Measurements from ENCODE around the gene KDM1B. TPM values are rescaled to one million over a fixed set of nuclear protein-coding genes. Genes with fewer than 3 reads are reported as not detected.
A peak's percentile ranks its signal among the peaks of the same experiment; 100 is the strongest.

KDM1B gene
- total and polyA plus RNA-seq, 2 donors from 2014 or later, result 3.9 to 20.5 TPM

DNA sequence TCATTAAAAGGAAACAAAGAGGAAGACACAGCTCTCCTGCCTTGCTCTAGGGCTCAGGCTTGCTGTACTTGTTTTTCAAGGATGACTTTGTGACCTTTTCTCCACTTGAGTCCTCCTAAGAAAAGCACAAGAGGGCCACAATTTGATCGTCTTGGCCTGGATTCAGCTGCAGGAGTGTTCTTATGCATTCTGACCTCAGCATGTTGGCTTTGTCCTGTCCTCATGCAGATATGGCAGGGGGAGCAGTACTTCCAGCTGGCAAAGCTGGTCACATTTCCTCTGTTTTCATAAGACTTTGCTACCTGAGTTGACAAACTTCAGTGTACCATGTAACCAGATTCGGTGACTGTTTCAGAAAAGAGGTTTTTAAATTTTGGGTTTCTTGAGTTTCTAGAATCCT is 30.8 kb downstream of the KDM1B start:
- Histone ChIP-seq H3K27me3 (ENCODE audit: control insufficient read depth, insufficient read depth, low read length) (no peaks in the 10 kb centered on the region), H3K4me3 (ENCODE audit: low read length in 3 of 3) (no peak overlapping the region), H3K4me1 (ENCODE audit: control insufficient read depth in 2 of 3, insufficient read depth in 2 of 3, low read depth in 1 of 3, low read length in 3 of 3) (no peaks in the 10 kb centered on the region), H3K9ac (ENCODE audit: low read length in 3 of 3) (no peak overlapping the region), H3K27ac (ENCODE audit: low read depth in 2 of 2, low read length in 2 of 2) (no peak overlapping the region), H3K36me3 (ENCODE audit: control insufficient read depth in 2 of 3, insufficient read depth in 3 of 3, low read length in 3 of 3) (peaks cover 0 to 1% (median 0%) of the 10 kb centered on the region in 3 donors), H3K9me3 (ENCODE audit: control insufficient read depth in 2 of 3, insufficient read depth in 1 of 3, low read length in 3 of 3) (no peaks in the 10 kb centered on the region)
- TF ChIP-seq, protein P1, sequence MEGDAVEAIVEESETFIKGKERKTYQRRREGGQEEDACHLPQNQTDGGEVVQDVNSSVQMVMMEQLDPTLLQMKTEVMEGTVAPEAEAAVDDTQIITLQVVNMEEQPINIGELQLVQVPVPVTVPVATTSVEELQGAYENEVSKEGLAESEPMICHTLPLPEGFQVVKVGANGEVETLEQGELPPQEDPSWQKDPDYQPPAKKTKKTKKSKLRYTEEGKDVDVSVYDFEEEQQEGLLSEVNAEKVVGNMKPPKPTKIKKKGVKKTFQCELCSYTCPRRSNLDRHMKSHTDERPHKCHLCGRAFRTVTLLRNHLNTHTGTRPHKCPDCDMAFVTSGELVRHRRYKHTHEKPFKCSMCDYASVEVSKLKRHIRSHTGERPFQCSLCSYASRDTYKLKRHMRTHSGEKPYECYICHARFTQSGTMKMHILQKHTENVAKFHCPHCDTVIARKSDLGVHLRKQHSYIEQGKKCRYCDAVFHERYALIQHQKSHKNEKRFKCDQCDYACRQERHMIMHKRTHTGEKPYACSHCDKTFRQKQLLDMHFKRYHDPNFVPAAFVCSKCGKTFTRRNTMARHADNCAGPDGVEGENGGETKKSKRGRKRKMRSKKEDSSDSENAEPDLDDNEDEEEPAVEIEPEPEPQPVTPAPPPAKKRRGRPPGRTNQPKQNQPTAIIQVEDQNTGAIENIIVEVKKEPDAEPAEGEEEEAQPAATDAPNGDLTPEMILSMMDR (IDR thresholded peaks at IDR 0.05; ENCODE audit: borderline replicate concordance, extremely low read depth, insufficient read depth), result no peak
- DNase-seq, result peak in 3 of 5 donors; percentile 14 to 48 (median 47)
- intact Hi-C loops (cut with DNase I), result no loop called here
- FAIRE-seq, result no peak

DNA sequence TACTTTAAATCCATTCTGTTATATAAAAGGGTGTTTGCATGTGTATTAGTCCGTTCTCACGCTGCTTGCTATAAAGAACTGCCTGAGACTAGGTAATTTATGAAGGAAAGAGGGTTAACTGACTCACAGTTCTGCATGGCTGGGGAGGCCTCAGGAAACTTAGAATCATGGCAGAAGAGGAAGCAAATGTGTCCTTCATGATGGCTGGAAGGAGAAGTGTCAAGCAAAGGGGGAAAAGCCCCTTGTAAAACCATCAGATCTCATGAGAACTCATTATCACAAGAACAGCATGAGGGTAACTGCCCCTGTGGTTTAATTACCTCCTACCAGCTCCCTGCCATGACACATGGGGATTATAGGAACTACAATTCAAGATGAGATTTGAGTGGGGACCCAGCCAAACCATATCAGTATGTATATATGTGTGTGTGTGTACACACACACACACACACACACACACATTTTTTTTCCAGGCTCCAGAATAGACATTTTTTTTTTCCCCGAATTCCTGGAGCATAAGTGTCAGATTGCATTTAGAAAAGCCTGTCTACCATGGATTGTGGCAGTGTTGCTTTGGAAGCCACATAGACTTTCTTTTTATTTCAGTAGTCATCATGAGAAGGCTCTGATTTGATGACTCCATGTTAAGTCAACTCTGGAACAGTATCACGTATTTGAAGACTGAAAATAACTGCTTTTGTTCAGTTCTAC is 31.5 kb downstream of the KDM1B start:
- intact Hi-C loops (cut with DNase I), result no loop called here
- peak in 1 of 5 donors; percentile 14 for DNase-seq
- no peak overlapping the region for H3K9ac ChIP-seq (ENCODE audit: low read length in 3 of 3)
- no peak for FAIRE-seq
- no peaks in the 10 kb centered on the region for H3K27me3 ChIP-seq (ENCODE audit: control insufficient read depth, insufficient read depth, low read length)
- no peak overlapping the region for H3K4me3 ChIP-seq (ENCODE audit: low read length in 3 of 3)
- no peaks in the 10 kb centered on the region for H3K4me1 ChIP-seq (ENCODE audit: control insufficient read depth in 2 of 3, insufficient read depth in 2 of 3, low read depth in 1 of 3, low read length in 3 of 3)
- no peak overlapping the region for H3K27ac ChIP-seq (ENCODE audit: low read depth in 2 of 2, low read length in 2 of 2)
- TF ChIP-seq, protein P1 (IDR thresholded peaks at IDR 0.05; ENCODE audit: borderline replicate concordance, extremely low read depth, insufficient read depth), result no peak
- no peaks in the 10 kb centered on the region for H3K9me3 ChIP-seq (ENCODE audit: control insufficient read depth in 2 of 3, insufficient read depth in 1 of 3, low read length in 3 of 3)
- peaks cover 0 to 8% (median 0%) of the 10 kb centered on the region in 3 donors for H3K36me3 ChIP-seq (ENCODE audit: control insufficient read depth in 2 of 3, insufficient read depth in 3 of 3, low read length in 3 of 3)

DNA sequence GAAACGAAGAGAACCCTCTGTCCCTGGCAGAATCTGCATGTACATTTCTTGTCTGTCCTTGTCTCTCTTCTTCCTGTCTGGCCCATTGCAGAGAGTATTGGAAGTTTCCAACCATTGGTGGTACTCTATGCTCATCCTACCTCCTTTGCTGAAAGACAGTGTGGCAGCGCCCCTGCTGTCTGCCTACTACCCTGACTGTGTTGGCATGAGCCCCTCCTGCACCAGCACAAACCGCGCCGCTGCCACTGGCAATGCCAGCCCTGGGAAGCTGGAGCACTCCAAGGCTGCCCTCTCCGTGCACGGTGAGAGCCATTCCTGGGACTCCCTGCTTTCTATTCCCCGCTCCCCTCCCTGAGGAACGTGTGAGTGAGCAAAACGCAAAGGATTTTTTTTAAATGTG is 32.5 kb downstream of the KDM1B start:
- Histone ChIP-seq H3K4me1 (ENCODE audit: control insufficient read depth in 2 of 3, insufficient read depth in 2 of 3, low read depth in 1 of 3, low read length in 3 of 3) (no peaks in the 10 kb centered on the region), H3K9ac (ENCODE audit: low read length in 3 of 3) (no peak overlapping the region), H3K27ac (ENCODE audit: low read depth in 2 of 2, low read length in 2 of 2) (no peak overlapping the region), H3K4me3 (ENCODE audit: low read length in 3 of 3) (no peak overlapping the region), H3K9me3 (ENCODE audit: control insufficient read depth in 2 of 3, insufficient read depth in 1 of 3, low read length in 3 of 3) (no peaks in the 10 kb centered on the region), H3K27me3 (ENCODE audit: control insufficient read depth, insufficient read depth, low read length) (no peaks in the 10 kb centered on the region), H3K36me3 (ENCODE audit: control insufficient read depth in 2 of 3, insufficient read depth in 3 of 3, low read length in 3 of 3) (peaks cover 0 to 8% (median 0%) of the 10 kb centered on the region in 3 donors)
- TF ChIP-seq, protein P1 (IDR thresholded peaks at IDR 0.05; ENCODE audit: borderline replicate concordance, extremely low read depth, insufficient read depth), result no peak
- no peak for FAIRE-seq
- DNase-seq, result no peak
- intact Hi-C loops (cut with DNase I), result no loop called here

Data from kidney (tissue), 14 donors.